Raji (cell line): ENCODE results near the gene KRTAP10-11.

Source experiments
- POLR2A ChIP-seq: IDR thresholded peaks from 2 replicates; pipeline ENCODE4 v1.6.1; 2011; ENCODE audit warnings: low read depth, low read length, control low read depth; ENCODE audit not compliant: insufficient read depth

The KRTAP10-11 gene

GRCh38 chr21:44681861-44682579 lies 35.8 kb downstream of the KRTAP10-11 start, which contains the start of gene KRTAP12-1:
KRTAP12-1 (minus strand) TSS chr21:44682163; CDS start chr21:44682123, 40 bp downstream.
- no peak for TF ChIP-seq POLR2A

GRCh38 chr21:44682580-44683151 lies 36.5 kb downstream of the KRTAP10-11 start:
- TF ChIP-seq POLR2A, result no peak

- no peak for TF ChIP-seq POLR2A
These were observed 37.9 kb downstream of the KRTAP10-11 start for GRCh38 chr21:44684077-44684476.

GRCh38 chr21:44684483-44684882 lies 38.3 kb downstream of the KRTAP10-11 start:
- TF ChIP-seq POLR2A, result no peak

- no peak for TF ChIP-seq POLR2A
These were observed 40.0 kb downstream of the KRTAP10-11 start for GRCh38 chr21:44686000-44686781.

- no peak for TF ChIP-seq POLR2A
These were observed 40.8 kb downstream of the KRTAP10-11 start for GRCh38 chr21:44686843-44687561.

- TF ChIP-seq POLR2A, result no peak
These were observed 41.5 kb downstream of the KRTAP10-11 start for GRCh38 chr21:44687671-44688070.

- no peak for TF ChIP-seq POLR2A
These were observed 45.5 kb downstream of the KRTAP10-11 start for GRCh38 chr21:44691686-44692085.

GRCh38 chr21:44692798-44693512 lies 46.7 kb downstream of the KRTAP10-11 start:
- TF ChIP-seq POLR2A, result no peak

- TF ChIP-seq POLR2A, result no peak
These were observed 48.6 kb downstream of the KRTAP10-11 start for GRCh38 chr21:44694776-44695175.

- no peak for TF ChIP-seq POLR2A
These were observed 49.0 kb downstream of the KRTAP10-11 start for GRCh38 chr21:44695184-44695583.

- TF ChIP-seq POLR2A, result no peak
These were observed 49.4 kb downstream of the KRTAP10-11 start for GRCh38 chr21:44695641-44696040.

GRCh38 chr21:44696572-44696971 lies 50.4 kb downstream of the KRTAP10-11 start:
- TF ChIP-seq POLR2A, result no peak
